SK-MEL-5 (cell line): ENCODE measurements around the gene TYRO3. TPM values are rescaled to one million over a fixed set of nuclear protein-coding genes. Genes with fewer than 3 reads are reported as not detected.
A peak's percentile ranks its signal among the peaks of the same experiment; 100 is the strongest.

ENCODE experiments used
- DNase-seq: peaks from one replicate; pipeline ENCODE4 v3.0.0-alpha.2; 2016; ENCODE audit warnings: low read depth, low spot score
- in situ Hi-C: cut with HindIII; loops from 2 replicates; pipeline ENCODE4 v1.10.0; 2016; ENCODE audit warnings: low sequenced_read_pairs, high pct_unique_total_duplicates, low pct_unique_long_range_greater_than_20kb
- total RNA-seq: library from RNA; depleted of rRNA; stranded (reverse); fragments of >200 nt; shearing (Covaris generic); gene quantifications from 2 replicates; pipeline ENCODE4 v1.2.3, GENCODE V29; 2014; rRNA removed

Gene TYRO3
- total RNA-seq, 1 experiment from 2014 or later, result 79.0 TPM

- in situ Hi-C loops, result no loop called here
Measured at GRCh38 chr15:41621200-41622193, 62.5 kb downstream of the TYRO3 start.

GRCh38 chr15:41622901-41623300, 63.9 kb downstream of the TYRO3 start:
- in situ Hi-C loops, result no loop called here
- DNase-seq, result no peak

More at GRCh38 chr15:41621200-41622193, 62.5 kb downstream of the TYRO3 start:
- peak; percentile 91 for DNase-seq

GRCh38 chr15:41627203-41627602, 68.2 kb downstream of the TYRO3 start:
- DNase-seq, result no peak
- in situ Hi-C loops, result no loop called here

GRCh38 chr15:41629463-41629862, 70.5 kb downstream of the TYRO3 start:
- in situ Hi-C loops, result no loop called here
- no peak for DNase-seq

- DNase-seq, result no peak
- in situ Hi-C loops, result no loop called here
Measured at GRCh38 chr15:41629883-41630282, 70.9 kb downstream of the TYRO3 start.

GRCh38 chr15:41630616-41631217, 71.7 kb downstream of the TYRO3 start:
- in situ Hi-C loops, result no loop called here
- no peak for DNase-seq

- in situ Hi-C loops, result no loop called here
- no peak for DNase-seq
Measured at GRCh38 chr15:41631880-41632470, 73.0 kb downstream of the TYRO3 start.

Other genes with a start within 250 kb of the TYRO3 start
- 9.2 and 12.8 TPM in 2 replicates for gene OIP5, start 226.6 kb upstream of the TYRO3 start, total RNA-seq
- gene NUSAP1, start 226.3 kb upstream of the TYRO3 start, total RNA-seq, result 83.0 and 87.5 TPM in 2 replicates
- gene NDUFAF1, start 156.7 kb upstream of the TYRO3 start, total RNA-seq, result 38.0 and 39.6 TPM in 2 replicates
- 17.6 and 22.6 TPM in 2 replicates for gene RTF1, start 142.1 kb upstream of the TYRO3 start, total RNA-seq
- gene ITPKA, start 65.3 kb upstream of the TYRO3 start, total RNA-seq, result 0.45 and 0.85 TPM in 2 replicates
- gene LTK, start 45.4 kb upstream of the TYRO3 start, total RNA-seq, result 0.08 TPM in 1 of 2 replicates, not detected in the other
- 15.2 and 21.1 TPM in 2 replicates for gene RPAP1, start 15.0 kb upstream of the TYRO3 start, total RNA-seq
- gene MGA, start 101.2 kb downstream of the TYRO3 start, total RNA-seq, result 26.1 and 28.8 TPM in 2 replicates
- gene MAPKBP1, start 215.3 kb downstream of the TYRO3 start, total RNA-seq, result 14.7 and 15.4 TPM in 2 replicates